K562 (cell line): Measurements from ENCODE around the gene DNAJC6.

Experiments used
- ARID4B ChIP-seq: sonication (generic); formaldehyde crosslinking; IDR thresholded peaks from 2 replicates; pipeline ENCODE4 v1.8.0; 2022; ENCODE audit warnings: mild to moderate bottlenecking, missing genetic modification reagents
- CREM ChIP-seq: IDR thresholded peaks from 2 replicates; pipeline ENCODE4 v1.6.1; 2014; ENCODE audit warnings: antibody characterized with exemption, low read depth
- IFI16 ChIP-seq: fragments of 250-450 bp; sonication (Bioruptor Pico); IDR thresholded peaks from 2 replicates; pipeline ENCODE4 v2.1.2; 2022; ENCODE audit warnings: mild to moderate bottlenecking, inconsistent platforms
- KAT7 ChIP-seq: sonication (generic); formaldehyde crosslinking; IDR thresholded peaks from 2 replicates; pipeline ENCODE4 v1.8.0; 2022; ENCODE audit warnings: missing genetic modification reagents, mild to moderate bottlenecking, borderline replicate concordance
- MAFK ChIP-seq: IDR thresholded peaks from 2 replicates; pipeline ENCODE4 v1.6.1; 2011; ENCODE audit warnings: low read length, improper control_type of control experiment
- NR2F6 ChIP-seq: fragments of 450-650 bp; formaldehyde crosslinking; IDR thresholded peaks from 2 replicates; pipeline ENCODE4 v1.4.0; 2020; ENCODE audit warnings: mild to moderate bottlenecking
- TEAD4 ChIP-seq, 2 experiments: sonication (generic) in 1 of 2; formaldehyde crosslinking in 1 of 2; IDR thresholded peaks; 2 replicates each; pipeline versions ENCODE4 v1.6.1 to v1.8.0; 2012 to 2022; ENCODE audit warnings: borderline replicate concordance in 1 of 2, inconsistent platforms in 1 of 2, low read length in 1 of 2, mild to moderate bottlenecking in 1 of 2, missing genetic modification reagents in 1 of 2
- YY1 ChIP-seq, 3 experiments: IDR thresholded peaks; 2 replicates each; pipeline ENCODE4 v1.6.1; 2011; ENCODE audit warnings: low read length in 2 of 3, mild to moderate bottlenecking in 2 of 3, moderate library complexity in 2 of 3, borderline replicate concordance in 1 of 3, control low read depth in 1 of 3, low read depth in 1 of 3; ENCODE audit not compliant: insufficient read depth in 3 of 3, insufficient replicate concordance in 2 of 3, control insufficient read depth in 1 of 3, insufficient read length in 1 of 3; ENCODE audit errors: extremely low read depth in 1 of 3
- TF ChIP-seq, protein P1 (sequence below): fragments of 250-450 bp; sonication (Bioruptor Pico); IDR thresholded peaks from 2 replicates; pipeline ENCODE4 v1.9.0; 2021; ENCODE audit warnings: mild to moderate bottlenecking

DNA sequence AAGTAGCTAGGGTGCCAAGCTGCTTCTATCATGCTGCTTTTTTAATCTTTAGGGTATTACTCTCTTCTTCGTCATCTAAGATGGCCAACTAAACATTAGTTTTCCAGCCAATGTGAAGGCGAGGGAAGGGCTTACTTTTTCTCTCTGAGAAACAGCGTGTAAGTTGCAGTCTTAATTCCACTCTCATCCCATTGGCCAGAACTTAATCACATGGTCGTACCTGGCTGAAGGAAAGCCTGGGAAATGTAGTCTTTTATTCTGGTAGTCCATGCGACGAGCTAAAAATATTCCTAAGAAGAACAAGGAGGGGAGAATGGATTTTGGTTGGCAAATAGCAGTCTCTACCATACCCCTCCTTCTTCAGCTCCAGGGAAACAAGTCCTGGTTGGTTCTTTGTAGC, 21.5 kb downstream of the DNAJC6 start:
- TF ChIP-seq YY1 (IDR thresholded peaks at IDR 0.05; ENCODE audit: borderline replicate concordance in 1 of 3, control insufficient read depth in 1 of 3, extremely low read depth in 1 of 3, insufficient read depth in 3 of 3, insufficient read length in 1 of 3, insufficient replicate concordance in 2 of 3, low read depth in 1 of 3, low read length in 2 of 3) (no peak), ARID4B (no peak), IFI16 (no peak), MAFK (no peak), NR2F6 (CRISPR knock-in tag) (no peak), CREM (no peak), TEAD4 (IDR thresholded peaks at IDR 0.05; ENCODE audit: low read length) (no peak), TEAD4 (CRISPR knock-in tag; IDR thresholded peaks at IDR 0.05; ENCODE audit: borderline replicate concordance) (no peak), KAT7 (CRISPR knock-in tag) (no peak)
- TF ChIP-seq, protein P1, sequence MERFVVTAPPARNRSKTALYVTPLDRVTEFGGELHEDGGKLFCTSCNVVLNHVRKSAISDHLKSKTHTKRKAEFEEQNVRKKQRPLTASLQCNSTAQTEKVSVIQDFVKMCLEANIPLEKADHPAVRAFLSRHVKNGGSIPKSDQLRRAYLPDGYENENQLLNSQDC (CRISPR knock-in tag), result no peak
